Measurements from ENCODE around the gene PNP.

The PNP gene

GRCh38 chr14:20458031-20458789 lies 11.0 kb upstream of the PNP start:
- peaks cover 20% of the 10 kb centered on the region for H3K4me1 ChIP-seq (ENCODE audit: control insufficient read depth, insufficient read depth, low read length)
- peaks cover 14% of the 10 kb centered on the region for H3K36me3 ChIP-seq (ENCODE audit: control insufficient read depth, insufficient read depth, low read length)
- H3K4me3 ChIP-seq (ENCODE audit: low read length) = no peak overlapping the region
- H3K27me3 ChIP-seq (ENCODE audit: control insufficient read depth, insufficient read depth, low read length) = no peaks in the 10 kb centered on the region
- no peaks in the 10 kb centered on the region for H3K9me3 ChIP-seq (ENCODE audit: control insufficient read depth, low read length)
- H3K9ac ChIP-seq (ENCODE audit: low read length) = no peak overlapping the region

DNA sequence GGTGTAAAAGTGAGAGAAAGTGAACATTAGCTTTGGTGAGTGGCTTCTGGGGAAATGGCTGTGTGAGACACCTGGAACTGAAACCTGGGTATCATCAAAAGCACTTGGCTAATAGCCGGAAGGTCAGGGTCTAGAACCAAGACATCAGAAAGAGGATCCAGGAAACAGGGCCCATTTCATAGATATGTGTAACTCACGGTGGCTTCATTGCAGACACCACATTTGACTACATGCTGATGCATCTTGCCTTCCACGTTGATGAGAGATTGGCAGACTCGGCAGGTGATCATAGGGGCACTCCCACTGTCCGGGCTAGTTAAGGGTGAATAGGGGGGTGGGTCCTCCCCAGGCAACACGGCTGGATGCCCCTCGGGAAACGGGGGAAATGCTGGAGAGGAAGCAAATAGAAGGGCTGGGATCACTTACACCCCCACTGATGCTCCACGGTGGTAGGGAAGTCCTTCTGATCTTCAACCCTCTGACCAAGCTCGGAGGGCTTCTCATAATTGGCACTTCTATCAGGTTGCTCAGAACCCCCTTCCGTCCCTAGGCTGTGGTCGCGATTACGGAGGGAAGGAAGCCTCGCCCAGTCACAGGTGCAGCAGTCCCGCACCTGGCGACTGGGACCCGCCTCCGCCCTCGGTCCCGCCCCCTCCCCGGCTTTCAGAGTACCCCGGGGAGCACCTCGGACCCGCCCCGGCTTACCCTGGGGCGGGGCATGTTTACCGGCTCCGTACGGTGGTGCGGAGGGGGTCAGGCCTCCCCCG lies 8.6 kb upstream of the PNP start:
- Histone ChIP-seq H3K4me1 (ENCODE audit: control insufficient read depth, insufficient read depth, low read length) (peaks cover 20% of the 10 kb centered on the region), H3K4me3 (ENCODE audit: low read length) (peak overlapping the region; percentile 65), H3K27me3 (ENCODE audit: control insufficient read depth, insufficient read depth, low read length) (no peaks in the 10 kb centered on the region), H3K36me3 (ENCODE audit: control insufficient read depth, insufficient read depth, low read length) (peaks cover 14% of the 10 kb centered on the region), H3K9ac (ENCODE audit: low read length) (peak overlapping the region; percentile 70), H3K9me3 (ENCODE audit: control insufficient read depth, low read length) (no peaks in the 10 kb centered on the region)

- H3K4me1 ChIP-seq (ENCODE audit: control insufficient read depth, insufficient read depth, low read length) = peaks cover 12% of the 10 kb centered on the region
- peak within 1 kb of the TSS; percentile 70 for H3K9ac ChIP-seq (ENCODE audit: low read length)
- H3K9me3 ChIP-seq (ENCODE audit: control insufficient read depth, low read length) = no peaks in the 10 kb centered on the region
- H3K27me3 ChIP-seq (ENCODE audit: control insufficient read depth, insufficient read depth, low read length) = no peaks in the 10 kb centered on the region
- H3K4me3 ChIP-seq (ENCODE audit: low read length) = peak within 1 kb of the TSS; percentile 65
- peaks cover 14% of the 10 kb centered on the region for H3K36me3 ChIP-seq (ENCODE audit: control insufficient read depth, insufficient read depth, low read length)
These were observed 7.7 kb upstream of the PNP start, which contains the start of gene PIP4P1 for GRCh38 chr14:20461225-20462141. PIP4P1 (minus strand) TSS chr14:20461434; CDS start chr14:20461325, 109 bp downstream.

DNA sequence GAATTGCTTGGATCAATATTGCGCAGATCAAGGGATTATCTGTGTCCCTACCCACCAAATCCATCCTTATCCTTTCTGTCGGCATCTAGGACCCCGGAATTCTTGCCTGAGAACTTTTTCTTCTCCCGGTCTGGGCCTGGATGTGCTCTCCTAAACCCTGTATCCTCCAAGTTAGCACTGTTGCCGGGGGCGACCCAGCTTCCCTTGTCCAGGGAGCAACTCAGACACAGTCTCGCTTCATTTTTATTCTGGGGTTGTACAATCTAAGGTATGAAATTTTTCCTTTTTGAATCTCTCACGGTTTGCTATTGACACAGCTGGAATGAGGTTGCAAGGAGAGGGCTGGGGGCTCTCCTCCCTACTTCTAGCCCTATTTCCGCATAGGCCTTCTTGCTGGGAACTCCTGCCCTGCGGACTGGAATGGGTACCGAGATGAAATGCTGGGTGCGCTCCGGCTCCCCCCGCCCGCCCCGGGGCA lies 403 bp upstream of the PNP start:
- Histone ChIP-seq H3K27me3 (ENCODE audit: control insufficient read depth, insufficient read depth, low read length) (no peaks in the 10 kb centered on the region), H3K9ac (ENCODE audit: low read length) (peak overlapping the region; percentile 89), H3K36me3 (ENCODE audit: control insufficient read depth, insufficient read depth, low read length) (no peaks in the 10 kb centered on the region), H3K9me3 (ENCODE audit: control insufficient read depth, low read length) (no peaks in the 10 kb centered on the region), H3K4me1 (ENCODE audit: control insufficient read depth, insufficient read depth, low read length) (peaks cover 17% of the 10 kb centered on the region), H3K4me3 (ENCODE audit: low read length) (peak overlapping the region; percentile 97)

DNA sequence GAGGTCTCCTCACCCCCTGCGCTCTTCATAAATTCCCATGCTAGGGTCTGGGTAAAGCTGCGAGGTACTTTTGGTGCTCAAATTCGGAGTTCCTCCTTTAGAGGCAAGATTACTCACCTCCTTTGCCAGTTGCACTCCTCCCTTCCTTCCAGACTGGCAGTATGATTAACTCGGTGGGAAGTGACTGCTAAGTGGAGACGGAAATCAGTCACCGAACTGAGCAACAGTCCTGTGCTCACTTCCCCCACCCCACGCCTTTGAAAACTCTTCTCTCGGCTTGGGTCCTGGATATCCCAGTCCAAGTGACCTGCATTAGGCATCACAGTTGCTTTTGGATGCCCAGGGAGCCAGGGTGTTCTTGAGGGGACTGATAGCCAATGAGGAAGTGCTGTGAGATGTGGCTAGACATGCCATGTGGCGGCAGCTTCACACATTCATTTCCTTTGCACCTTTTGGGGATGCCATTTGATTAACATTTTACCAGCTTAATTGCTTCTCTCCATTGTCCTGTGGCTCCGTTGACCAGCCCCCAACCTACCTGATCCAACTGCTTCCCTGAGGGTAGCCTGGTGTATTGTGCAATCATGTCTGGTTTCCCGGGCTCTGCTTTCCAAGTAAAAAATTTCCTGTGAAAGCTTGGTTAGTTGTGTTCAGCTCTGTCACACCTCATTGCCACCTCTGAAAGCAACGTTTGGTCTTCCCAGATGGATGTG lies 840 bp downstream of the PNP start:
- H3K4me3 ChIP-seq (ENCODE audit: low read length) = peak overlapping the region; percentile 97
- H3K4me1 ChIP-seq (ENCODE audit: control insufficient read depth, insufficient read depth, low read length) = peaks cover 17% of the 10 kb centered on the region
- H3K9me3 ChIP-seq (ENCODE audit: control insufficient read depth, low read length) = no peaks in the 10 kb centered on the region
- no peaks in the 10 kb centered on the region for H3K36me3 ChIP-seq (ENCODE audit: control insufficient read depth, insufficient read depth, low read length)
- H3K9ac ChIP-seq (ENCODE audit: low read length) = peak overlapping the region; percentile 89
- no peaks in the 10 kb centered on the region for H3K27me3 ChIP-seq (ENCODE audit: control insufficient read depth, insufficient read depth, low read length)

DNA sequence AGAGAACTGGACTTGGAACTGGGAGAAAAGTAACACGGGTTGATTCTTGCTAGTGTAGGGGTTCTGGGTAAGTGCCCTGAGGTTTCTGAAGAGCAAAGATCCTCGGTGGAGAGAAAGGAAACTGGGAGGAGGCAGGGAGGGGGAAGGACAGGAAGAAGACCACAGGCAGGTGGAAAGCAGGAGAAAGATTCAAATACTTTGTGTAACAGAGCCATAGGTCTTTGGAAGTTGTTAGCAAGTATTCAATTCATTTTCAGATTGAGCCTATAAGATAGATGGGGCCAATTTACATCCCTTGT lies 1.3 kb downstream of the PNP start:
- Histone ChIP-seq H3K4me3 (ENCODE audit: low read length) (peak overlapping the region; percentile 97), H3K27me3 (ENCODE audit: control insufficient read depth, insufficient read depth, low read length) (no peaks in the 10 kb centered on the region), H3K36me3 (ENCODE audit: control insufficient read depth, insufficient read depth, low read length) (no peaks in the 10 kb centered on the region), H3K9ac (ENCODE audit: low read length) (peak overlapping the region; percentile 89), H3K9me3 (ENCODE audit: control insufficient read depth, low read length) (no peaks in the 10 kb centered on the region), H3K4me1 (ENCODE audit: control insufficient read depth, insufficient read depth, low read length) (peaks cover 17% of the 10 kb centered on the region)

- H3K36me3 ChIP-seq (ENCODE audit: control insufficient read depth, insufficient read depth, low read length) = peaks cover 11% of the 10 kb centered on the region
- H3K9ac ChIP-seq (ENCODE audit: low read length) = no peak overlapping the region
- peaks cover 33% of the 10 kb centered on the region for H3K4me1 ChIP-seq (ENCODE audit: control insufficient read depth, insufficient read depth, low read length)
These were observed 3.4 kb downstream of the PNP start for GRCh38 chr14:20472536-20473169.

GRCh38 chr14:20476776-20477175 lies 7.6 kb downstream of the PNP start:
- H3K9ac ChIP-seq (ENCODE audit: low read length) = no peak overlapping the region
- peaks cover 11% of the 10 kb centered on the region for H3K36me3 ChIP-seq (ENCODE audit: control insufficient read depth, insufficient read depth, low read length)
- no peaks in the 10 kb centered on the region for H3K9me3 ChIP-seq (ENCODE audit: control insufficient read depth, low read length)
- peaks cover 22% of the 10 kb centered on the region for H3K4me1 ChIP-seq (ENCODE audit: control insufficient read depth, insufficient read depth, low read length)
- no peak overlapping the region for H3K4me3 ChIP-seq (ENCODE audit: low read length)
- H3K27me3 ChIP-seq (ENCODE audit: control insufficient read depth, insufficient read depth, low read length) = no peaks in the 10 kb centered on the region

More at GRCh38 chr14:20472536-20473169, 3.4 kb downstream of the PNP start:
- Histone ChIP-seq H3K27me3 (ENCODE audit: control insufficient read depth, insufficient read depth, low read length) (no peaks in the 10 kb centered on the region), H3K9me3 (ENCODE audit: control insufficient read depth, low read length) (no peaks in the 10 kb centered on the region), H3K4me3 (ENCODE audit: low read length) (no peak overlapping the region)

DNA sequence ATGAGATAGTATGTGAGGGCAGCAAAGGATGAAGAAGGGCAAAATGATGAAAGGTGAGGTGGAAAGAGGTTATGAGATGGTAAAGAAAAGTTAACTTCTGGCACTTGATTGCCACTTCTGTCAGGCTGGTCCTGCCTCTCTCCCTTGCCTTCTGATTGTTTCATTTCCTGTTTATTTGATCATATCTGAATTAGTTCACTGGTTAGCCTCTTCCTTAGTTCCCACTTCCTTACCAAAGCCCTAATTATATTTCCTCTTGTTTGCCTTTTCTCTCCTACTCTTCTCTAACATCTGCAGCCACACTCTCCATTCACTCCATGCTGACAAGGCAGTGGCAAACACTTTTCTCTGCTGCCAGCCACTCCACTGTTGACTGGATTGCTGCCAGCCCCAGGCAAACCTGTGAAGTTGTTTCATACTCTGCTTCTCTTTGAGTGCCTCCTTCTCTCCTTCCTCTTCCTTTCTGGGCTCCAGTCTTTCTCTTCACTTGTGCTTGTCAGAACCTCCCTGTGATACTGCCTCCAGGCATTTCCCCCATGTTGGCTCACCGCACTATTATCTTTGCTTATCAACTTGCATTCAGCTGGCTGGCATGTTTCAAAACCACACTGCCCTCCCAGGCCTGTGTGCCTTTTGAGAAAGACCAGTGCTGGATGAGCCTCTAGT lies 8.1 kb downstream of the PNP start:
- H3K9me3 ChIP-seq (ENCODE audit: control insufficient read depth, low read length) = no peaks in the 10 kb centered on the region
- no peak overlapping the region for H3K9ac ChIP-seq (ENCODE audit: low read length)
- peaks cover 19% of the 10 kb centered on the region for H3K4me1 ChIP-seq (ENCODE audit: control insufficient read depth, insufficient read depth, low read length)
- no peak overlapping the region for H3K4me3 ChIP-seq (ENCODE audit: low read length)
- H3K36me3 ChIP-seq (ENCODE audit: control insufficient read depth, insufficient read depth, low read length) = peaks cover 11% of the 10 kb centered on the region
- H3K27me3 ChIP-seq (ENCODE audit: control insufficient read depth, insufficient read depth, low read length) = no peaks in the 10 kb centered on the region

- peaks cover 24% of the 10 kb centered on the region for H3K4me1 ChIP-seq (ENCODE audit: control insufficient read depth, insufficient read depth, low read length)
- H3K9me3 ChIP-seq (ENCODE audit: control insufficient read depth, low read length) = no peaks in the 10 kb centered on the region
- no peak overlapping the region for H3K9ac ChIP-seq (ENCODE audit: low read length)
- no peak overlapping the region for H3K4me3 ChIP-seq (ENCODE audit: low read length)
- peaks cover 11% of the 10 kb centered on the region for H3K36me3 ChIP-seq (ENCODE audit: control insufficient read depth, insufficient read depth, low read length)
- no peaks in the 10 kb centered on the region for H3K27me3 ChIP-seq (ENCODE audit: control insufficient read depth, insufficient read depth, low read length)
These were observed 9.7 kb downstream of the PNP start for GRCh38 chr14:20478894-20479293.

Measured in mucosa of stomach (tissue), 1 donor.